Trophoblast cell (in vitro differentiated cells and primary cell): ENCODE measurements around the gene RNASE8.

Experiments
- DNase-seq, 2 donors: peaks; one replicate each; pipeline ENCODE4 v3.0.0-alpha.2; 2016
- H2AFZ ChIP-seq: 2 replicates; pipeline ENCODE4 v1.6.1; 2013; ENCODE audit warnings: low read length, moderate library complexity, mild to moderate bottlenecking; ENCODE audit not compliant: insufficient read depth, poor library complexity
- H2AK5ac ChIP-seq: 2 replicates; pipeline ENCODE4 v1.6.1; 2013; ENCODE audit warnings: mild to moderate bottlenecking, low read length
- H2BK120ac ChIP-seq: 2 replicates; pipeline ENCODE4 v1.6.1; 2013; ENCODE audit warnings: low read length, mild to moderate bottlenecking, moderate library complexity; ENCODE audit not compliant: insufficient read depth, poor library complexity
- H2BK12ac ChIP-seq: 2 replicates; pipeline ENCODE4 v1.6.1; 2013; ENCODE audit warnings: mild to moderate bottlenecking, low read length, moderate library complexity
- H2BK5ac ChIP-seq: 2 replicates; pipeline ENCODE4 v1.6.1; 2013; ENCODE audit warnings: low read length, low read depth, moderate library complexity, mild to moderate bottlenecking; ENCODE audit not compliant: poor library complexity
- H3K14ac ChIP-seq: 2 replicates; pipeline ENCODE4 v1.6.1; 2013; ENCODE audit warnings: mild to moderate bottlenecking, low read length
- H3K18ac ChIP-seq: 2 replicates; pipeline ENCODE4 v1.6.1; 2013; ENCODE audit warnings: mild to moderate bottlenecking, low read length
- H3K23ac ChIP-seq: 2 replicates; pipeline ENCODE4 v1.6.1; 2013; ENCODE audit warnings: low read length
- H3K27ac ChIP-seq: 2 replicates; pipeline ENCODE4 v1.5.1; 2013; ENCODE audit warnings: low read depth, mild to moderate bottlenecking, inconsistent platforms, low read length, moderate library complexity
- H3K27me3 ChIP-seq: 2 replicates; pipeline ENCODE4 v1.6.1; 2013; ENCODE audit warnings: inconsistent platforms, mild to moderate bottlenecking, low read length, moderate library complexity; ENCODE audit not compliant: insufficient read depth
- H3K36me3 ChIP-seq, 2 experiments: 1 replicate in 1 of 2; 2 replicates in 1 of 2; pipeline ENCODE4 v1.6.1; 2013; ENCODE audit warnings: low read length in 2 of 2, mild to moderate bottlenecking in 2 of 2, moderate library complexity in 1 of 2; ENCODE audit not compliant: insufficient read depth in 2 of 2, control insufficient read depth in 1 of 2
- H3K4ac ChIP-seq: 2 replicates; pipeline ENCODE4 v1.6.1; 2013; ENCODE audit warnings: low read depth, mild to moderate bottlenecking, low read length, moderate library complexity
- H3K4me1 ChIP-seq, 2 experiments: 1 replicate in 1 of 2; 2 replicates in 1 of 2; pipeline ENCODE4 v1.6.1; 2013; ENCODE audit warnings: low read length in 2 of 2, mild to moderate bottlenecking in 2 of 2, moderate library complexity in 1 of 2; ENCODE audit not compliant: insufficient read depth in 2 of 2, control insufficient read depth in 1 of 2
- H3K4me2 ChIP-seq: 2 replicates; pipeline ENCODE4 v1.6.1; 2013; ENCODE audit warnings: inconsistent platforms, mild to moderate bottlenecking, low read length, moderate library complexity
- H3K4me3 ChIP-seq: 2 replicates; pipeline ENCODE4 v1.5.1; 2013; ENCODE audit warnings: mild to moderate bottlenecking, low read depth, low read length, inconsistent platforms
- H3K79me1 ChIP-seq: one replicate; pipeline ENCODE4 v1.6.1; 2013; ENCODE audit warnings: low read length
- H3K79me2 ChIP-seq: 2 replicates; pipeline ENCODE4 v1.6.1; 2013; ENCODE audit warnings: low read length, mild to moderate bottlenecking; ENCODE audit not compliant: control insufficient read depth, insufficient read depth, poor library complexity
- H3K9ac ChIP-seq: 2 replicates; pipeline ENCODE4 v1.6.1; 2013; ENCODE audit warnings: mild to moderate bottlenecking, low read length
- H3K9me3 ChIP-seq: 2 replicates; pipeline ENCODE4 v1.6.1; 2013; ENCODE audit warnings: low read depth, mild to moderate bottlenecking, control low read depth, inconsistent platforms, low read length; ENCODE audit not compliant: insufficient read depth
- H4K12ac ChIP-seq: 2 replicates; pipeline ENCODE4 v1.6.1; 2013; ENCODE audit warnings: low read depth, mild to moderate bottlenecking, low read length, moderate library complexity
- H4K8ac ChIP-seq: 2 replicates; pipeline ENCODE4 v1.6.1; 2013; ENCODE audit warnings: low read depth, mild to moderate bottlenecking, low read length, moderate library complexity
- H4K91ac ChIP-seq: one replicate; pipeline ENCODE4 v1.6.1; 2013; ENCODE audit warnings: low read depth, mild to moderate bottlenecking, low read length, moderate library complexity
- WGBS: extraction: QIAGEN DNeasy Blood & Tissue Kit; methylation state at CpG from one replicate; pipeline ENCODE4 v1.1.7; 2013; ENCODE audit warnings: missing lambda C conversion rate; ENCODE audit not compliant: insufficient read length, insufficient coverage; ENCODE audit errors: extremely low coverage; 5-methylcytosine and 5-hydroxymethylcytosine counted together

RNASE8 gene

GRCh38 chr14:21055432-21056117 lies 2.0 kb upstream of the RNASE8 start:
- H3K14ac ChIP-seq = no peak overlapping the region
- no peak overlapping the region for H3K18ac ChIP-seq
- H3K79me1 ChIP-seq = no peaks in the 10 kb centered on the region
- H3K23ac ChIP-seq = no peak overlapping the region
- H2AFZ ChIP-seq = no peak overlapping the region
- H2AK5ac ChIP-seq = no peak overlapping the region
- no peak overlapping the region for H4K12ac ChIP-seq
- H3K27me3 ChIP-seq = no peaks in the 10 kb centered on the region
- no peak overlapping the region for H2BK120ac ChIP-seq
- H2BK12ac ChIP-seq = no peak overlapping the region
- no peak overlapping the region for H3K9ac ChIP-seq
- no peaks in the 10 kb centered on the region for H3K79me2 ChIP-seq
- H3K9me3 ChIP-seq = no peaks in the 10 kb centered on the region
- H4K91ac ChIP-seq = no peak overlapping the region
- no peak overlapping the region for H3K4ac ChIP-seq
- H3K36me3 ChIP-seq = no peaks in the 10 kb centered on the region
- no peak overlapping the region for H2BK5ac ChIP-seq
- no peak overlapping the region for H3K4me2 ChIP-seq
- no CpG with 5 or more reads among the region's 5 CpGs for WGBS
- DNase-seq = no peak
- H4K8ac ChIP-seq = no peak overlapping the region
- H3K27ac ChIP-seq = no peak overlapping the region
- H3K4me1 ChIP-seq = no peaks in the 10 kb centered on the region
- no peak overlapping the region for H3K4me3 ChIP-seq

- DNase-seq = no peak
- no peaks in the 10 kb centered on the region for H3K79me1 ChIP-seq
- no peaks in the 10 kb centered on the region for H3K27me3 ChIP-seq
- H4K91ac ChIP-seq = no peak overlapping the region
- H2AK5ac ChIP-seq = no peak overlapping the region
- no peaks in the 10 kb centered on the region for H3K79me2 ChIP-seq
- no peak overlapping the region for H3K14ac ChIP-seq
- no CpG with 5 or more reads among the region's 10 CpGs for WGBS
- no peak overlapping the region for H3K9ac ChIP-seq
- no peak overlapping the region for H3K23ac ChIP-seq
- no peak overlapping the region for H3K4ac ChIP-seq
- no peak overlapping the region for H3K4me2 ChIP-seq
- no peak overlapping the region for H4K8ac ChIP-seq
- no peak overlapping the region for H2BK120ac ChIP-seq
- no peak overlapping the region for H3K4me3 ChIP-seq
- no peak overlapping the region for H2BK5ac ChIP-seq
- no peak overlapping the region for H3K27ac ChIP-seq
- no peak overlapping the region for H3K18ac ChIP-seq
- H2AFZ ChIP-seq = no peak overlapping the region
- H2BK12ac ChIP-seq = no peak overlapping the region
- H3K36me3 ChIP-seq = no peaks in the 10 kb centered on the region
- no peaks in the 10 kb centered on the region for H3K4me1 ChIP-seq
- H4K12ac ChIP-seq = no peak overlapping the region
- H3K9me3 ChIP-seq = no peaks in the 10 kb centered on the region
Measured at GRCh38 chr14:21056520-21057163, 980 bp upstream of the RNASE8 start.

- H3K4me1 ChIP-seq = peaks cover 2 to 3% of the 10 kb centered on the region in 2 experiments
- no CpG with 5 or more reads among the region's 5 CpGs for WGBS
- no peak overlapping the region for H2BK12ac ChIP-seq
- no peak overlapping the region for H3K14ac ChIP-seq
- no peak overlapping the region for H4K12ac ChIP-seq
- H2BK120ac ChIP-seq = no peak overlapping the region
- no peaks in the 10 kb centered on the region for H3K79me1 ChIP-seq
- H3K4ac ChIP-seq = no peak overlapping the region
- H3K27me3 ChIP-seq = no peaks in the 10 kb centered on the region
- no peak for DNase-seq
- no peak overlapping the region for H2AK5ac ChIP-seq
- no peak overlapping the region for H2BK5ac ChIP-seq
- H4K8ac ChIP-seq = no peak overlapping the region
- no peaks in the 10 kb centered on the region for H3K36me3 ChIP-seq
- no peak overlapping the region for H2AFZ ChIP-seq
- H3K18ac ChIP-seq = no peak overlapping the region
- no peak overlapping the region for H3K9ac ChIP-seq
- H3K4me2 ChIP-seq = no peak overlapping the region
- no peak overlapping the region for H3K27ac ChIP-seq
- no peaks in the 10 kb centered on the region for H3K79me2 ChIP-seq
- no peak overlapping the region for H4K91ac ChIP-seq
- no peak overlapping the region for H3K23ac ChIP-seq
- no peak overlapping the region for H3K4me3 ChIP-seq
- H3K9me3 ChIP-seq = no peaks in the 10 kb centered on the region
Measured at GRCh38 chr14:21058903-21059302, 1.3 kb downstream of the RNASE8 start.

- Histone ChIP-seq H3K14ac (no peak overlapping the region), H3K4me1 (peaks cover 2 to 3% of the 10 kb centered on the region in 2 experiments), H2BK120ac (no peak overlapping the region), H3K4me2 (no peak overlapping the region), H3K18ac (no peak overlapping the region), H3K9ac (no peak overlapping the region), H3K23ac (no peak overlapping the region), H3K4ac (no peak overlapping the region), H3K4me3 (no peak overlapping the region), H3K79me1 (no peaks in the 10 kb centered on the region), H2AFZ (no peak overlapping the region), H3K27me3 (no peaks in the 10 kb centered on the region), H2AK5ac (no peak overlapping the region), H3K79me2 (no peaks in the 10 kb centered on the region), H4K91ac (no peak overlapping the region), H4K12ac (no peak overlapping the region), H4K8ac (no peak overlapping the region), H2BK5ac (no peak overlapping the region), H3K36me3 (no peaks in the 10 kb centered on the region), H3K9me3 (no peaks in the 10 kb centered on the region), H3K27ac (no peak overlapping the region), H2BK12ac (no peak overlapping the region)
- DNase-seq = no peak
- no CpG with 5 or more reads among the region's 8 CpGs for WGBS
Measured at GRCh38 chr14:21059842-21060613, 2.4 kb downstream of the RNASE8 start.
